LNCAP (cell line): Measurements from ENCODE around the gene RGS11.

ENCODE experiments used
- CTCF ChIP-seq: fragments of 450-650 bp; IDR thresholded peaks from 2 replicates; pipeline ENCODE4 v1.5.1; 2017; ENCODE audit warnings: mild to moderate bottlenecking

Gene RGS11

DNA sequence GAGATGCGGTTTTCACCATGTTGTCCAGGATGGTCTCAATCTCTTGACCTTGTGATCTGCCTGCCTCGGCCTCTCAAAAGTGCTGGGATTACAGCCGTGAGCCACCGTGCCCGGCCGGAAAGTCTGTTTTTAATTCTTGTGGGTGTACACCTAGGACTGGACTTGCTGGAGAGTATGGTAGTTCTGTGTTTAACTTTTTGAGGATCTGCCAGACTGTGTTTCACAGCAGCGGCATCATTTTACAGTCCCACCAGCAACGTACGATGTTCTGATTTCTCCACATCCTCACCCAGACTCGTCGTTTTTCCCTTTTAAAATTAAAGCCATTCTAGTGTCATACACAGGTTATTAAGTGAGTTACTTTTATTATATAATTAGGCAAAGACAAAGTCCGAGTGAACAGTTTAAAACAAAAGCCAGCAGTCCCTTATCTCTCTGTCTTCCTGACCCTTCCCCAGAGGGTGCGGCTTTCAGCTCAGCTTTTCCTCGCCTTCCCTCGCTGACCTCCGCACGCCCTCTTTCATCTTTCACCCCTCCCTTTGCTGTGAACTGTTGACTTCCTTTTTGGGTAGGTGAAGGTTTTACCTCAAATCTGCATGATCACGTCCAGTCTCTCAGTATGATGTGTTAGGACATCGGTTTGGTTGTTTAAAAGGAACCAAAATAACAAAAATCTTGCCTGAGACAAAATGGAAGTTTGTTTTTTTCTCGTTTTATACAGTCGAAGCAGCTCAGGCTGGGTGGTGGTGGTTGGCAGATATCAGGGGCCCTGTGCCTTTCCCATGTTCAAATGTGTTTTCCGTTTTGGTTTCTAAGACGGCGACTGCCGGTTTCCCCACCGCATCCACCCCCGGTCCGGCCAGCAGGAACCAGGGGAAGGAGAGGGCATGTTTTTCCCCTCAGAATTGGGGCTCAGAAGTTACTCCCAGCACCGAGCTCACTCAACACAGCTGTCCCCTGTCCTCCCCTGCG is 23.1 kb downstream of the RGS11 start:
- no peak for TF ChIP-seq CTCF

DNA sequence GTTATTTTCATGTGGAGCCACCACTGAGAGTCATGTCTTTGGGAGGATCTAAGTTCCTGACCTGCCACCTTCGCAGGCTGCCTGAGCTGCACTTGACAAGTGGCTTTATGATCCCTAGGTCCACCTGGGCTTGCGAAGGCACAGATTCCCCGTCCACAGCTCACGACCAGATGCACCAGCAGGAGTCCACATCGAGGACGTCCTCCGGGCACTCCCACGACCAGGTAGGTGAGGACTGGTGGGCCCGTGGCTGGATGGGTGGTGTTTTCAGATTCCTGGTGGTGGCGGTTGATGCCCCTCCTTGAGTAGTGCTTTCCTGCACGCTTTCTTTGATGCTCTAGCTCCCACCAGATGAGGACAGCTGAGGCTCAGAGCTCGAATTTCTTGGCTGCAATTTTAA is 26.3 kb downstream of the RGS11 start:
- no peak for TF ChIP-seq CTCF

DNA sequence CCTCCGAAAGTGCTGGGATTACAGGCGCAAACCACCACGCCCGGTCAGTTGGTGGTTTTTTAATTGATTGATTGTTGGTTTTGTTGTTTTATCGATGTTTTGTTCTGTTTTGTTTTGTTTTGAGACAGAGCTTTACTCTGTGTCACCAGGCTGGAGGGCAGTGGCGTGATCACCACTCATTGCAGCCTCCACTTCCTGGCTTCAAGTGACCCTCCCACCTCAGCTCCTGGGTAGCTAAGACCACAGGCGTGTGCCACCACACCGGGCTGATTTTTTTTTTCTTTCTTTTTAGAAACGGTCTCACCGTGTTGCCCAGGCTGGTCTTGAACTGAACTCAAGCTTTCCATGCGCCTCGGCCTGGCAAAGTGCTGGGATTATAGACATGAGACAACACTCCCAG is 28.7 kb downstream of the RGS11 start:
- no peak for TF ChIP-seq CTCF

GRCh38 chr16:245105-245504 is 30.6 kb downstream of the RGS11 start:
- TF ChIP-seq CTCF: no peak

GRCh38 chr16:243348-243747 is 32.4 kb downstream of the RGS11 start:
- no peak for TF ChIP-seq CTCF

- TF ChIP-seq CTCF: no peak
Measured at GRCh38 chr16:242281-242680, 33.5 kb downstream of the RGS11 start.

DNA sequence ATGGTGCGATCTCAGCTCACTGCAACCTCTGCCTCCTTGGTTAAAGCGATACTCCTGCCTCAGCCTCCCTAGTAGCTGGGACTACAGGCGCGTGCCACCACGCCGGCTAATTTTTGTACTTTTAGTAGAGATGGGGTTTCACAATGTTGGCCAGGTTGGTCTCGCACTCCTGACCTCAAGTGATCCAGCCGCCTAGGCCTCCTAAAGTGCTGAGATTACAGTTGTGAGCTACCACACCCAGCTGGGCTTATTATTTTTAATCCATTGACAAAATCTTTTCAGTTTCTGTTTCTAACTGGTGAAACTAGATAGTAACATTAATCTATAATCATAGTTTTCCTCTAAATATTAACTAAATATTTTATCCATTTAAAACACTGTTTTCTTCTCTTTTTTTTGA is 35.2 kb downstream of the RGS11 start:
- TF ChIP-seq CTCF: no peak
